Measurements from ENCODE around the gene FOXN3.
"Not testable (repeated sequence)": the region's sequence is repeated elsewhere in the genome, so short reads cannot be mapped to it uniquely, and the experiment has no call there.

The FOXN3 gene

DNA sequence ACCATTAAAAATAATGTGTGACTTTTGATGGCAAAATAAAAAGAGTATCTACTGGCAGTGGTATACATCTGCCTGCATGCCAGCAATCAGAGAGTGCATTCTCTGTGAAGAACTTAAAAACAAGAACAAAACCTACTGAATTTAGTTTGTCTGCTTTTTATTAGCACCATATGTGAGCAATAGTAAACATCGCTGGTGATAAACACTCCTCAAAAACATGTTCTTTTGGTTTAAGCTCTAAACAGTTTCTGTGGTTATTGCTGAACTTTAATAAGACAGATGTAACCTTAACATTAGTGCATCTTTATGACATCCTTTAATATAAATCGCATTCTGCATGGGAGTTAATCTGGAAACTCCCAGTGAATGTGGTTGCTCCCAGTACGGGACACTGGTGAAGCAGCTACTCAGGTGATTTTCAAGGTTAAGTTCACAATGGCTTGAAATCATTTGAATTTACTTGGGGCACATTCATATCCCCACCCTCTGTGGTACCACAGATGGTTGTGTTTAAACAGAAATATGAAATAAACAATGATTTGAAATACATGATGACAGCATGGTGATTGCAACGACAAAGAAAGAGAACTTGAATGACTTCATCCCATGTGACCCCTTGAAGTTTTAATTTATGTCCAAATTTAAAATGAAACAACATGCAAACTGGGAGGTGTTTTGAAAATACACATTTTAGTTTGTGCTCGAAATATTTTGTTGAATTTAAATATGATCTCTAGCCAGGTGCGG, 285.9 kb downstream of the FOXN3 start:
- no peak for DNase-seq (ENCODE audit: low read depth, low spot score)

DNA sequence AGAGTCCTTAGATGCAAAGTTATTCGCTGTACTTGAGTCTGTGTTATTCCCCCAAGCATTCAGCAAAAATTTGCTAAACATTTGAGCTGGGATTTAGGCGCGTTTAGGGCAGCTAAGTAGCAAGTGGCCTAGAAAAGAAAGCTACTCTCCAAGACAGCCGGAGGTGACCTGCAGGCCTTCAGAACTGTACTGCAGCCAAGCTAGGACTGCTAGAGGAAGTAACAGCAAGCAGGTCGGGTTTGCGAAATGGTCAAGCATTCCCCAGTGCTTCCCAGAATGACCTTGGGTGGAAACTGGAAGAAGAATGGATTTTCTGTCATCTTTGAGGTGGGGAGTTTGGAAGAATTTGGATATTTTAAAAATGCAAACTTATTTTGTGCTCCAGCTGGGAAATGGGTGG, 287.5 kb downstream of the FOXN3 start:
- no peak for DNase-seq (ENCODE audit: low read depth, low spot score)

DNA sequence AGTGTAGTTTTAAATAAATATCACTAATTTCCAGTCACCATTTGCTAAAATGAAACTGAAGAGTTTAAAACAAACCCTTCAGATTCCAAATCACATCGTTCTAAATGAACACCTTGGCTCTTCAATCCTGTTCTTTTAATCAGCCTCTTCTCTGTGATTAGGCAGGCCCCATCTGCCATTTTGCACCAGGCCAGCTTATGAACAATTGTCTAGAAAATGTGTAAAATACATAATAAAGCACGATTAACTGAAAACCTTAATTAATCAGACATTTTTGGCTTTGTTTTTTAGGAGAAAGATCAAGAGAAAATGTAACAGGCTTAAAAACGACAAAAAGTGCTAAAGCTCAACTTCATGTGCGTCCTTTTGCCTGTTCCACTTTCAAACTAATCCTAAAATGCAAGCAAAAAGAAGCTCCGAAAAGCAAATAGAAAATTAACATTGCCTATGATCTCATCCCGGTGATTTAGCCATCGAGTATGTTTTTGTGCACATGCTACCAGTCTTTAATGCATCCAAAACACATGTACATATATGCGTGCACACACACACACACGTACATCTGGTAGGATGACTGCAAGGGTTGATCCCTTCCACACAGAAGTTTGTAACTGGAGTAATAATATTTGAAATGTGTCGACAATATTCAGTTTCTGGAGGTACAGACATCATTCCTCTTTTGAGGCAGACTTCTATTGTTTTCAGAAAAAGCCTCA, 288.6 kb downstream of the FOXN3 start:
- DNase-seq (ENCODE audit: low read depth, low spot score): no peak

DNA sequence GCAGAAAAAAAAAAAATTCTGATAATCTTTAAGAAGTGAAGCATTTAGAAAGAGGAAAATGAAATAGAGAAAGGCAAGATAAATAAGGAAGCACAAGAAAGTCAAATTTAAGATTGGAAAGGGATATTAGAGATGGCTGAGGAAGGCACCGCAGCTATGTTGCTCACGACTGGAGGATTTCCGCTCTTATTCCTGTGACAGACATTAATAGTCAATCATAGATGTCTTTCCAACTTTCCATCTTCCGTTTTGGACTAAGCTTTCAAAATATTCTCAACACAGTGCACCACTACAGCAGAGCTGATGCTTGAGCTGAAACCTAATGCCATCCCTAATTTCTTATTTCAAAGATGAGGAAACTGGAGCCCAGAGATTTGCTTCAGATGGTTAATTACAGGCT, 290.6 kb downstream of the FOXN3 start:
- DNase-seq (ENCODE audit: low read depth, low spot score): no peak

DNA sequence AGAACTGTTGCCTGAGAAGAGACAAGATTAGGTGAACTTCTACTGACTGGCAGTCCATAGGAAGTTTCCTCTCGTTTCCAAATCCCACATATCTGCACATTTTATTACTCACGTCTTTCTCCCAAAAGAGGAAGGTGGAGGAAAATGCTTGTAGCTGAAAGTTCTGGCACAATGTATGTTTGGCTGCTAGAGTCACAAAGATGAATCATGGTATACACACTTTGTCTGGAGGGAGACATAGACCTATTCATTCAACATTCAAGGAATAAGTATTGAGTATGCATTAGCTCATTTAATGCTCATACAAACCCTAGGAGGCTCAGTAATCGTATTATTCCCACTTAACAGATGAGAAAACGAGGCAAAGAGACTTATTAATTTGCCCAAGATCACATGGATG, 291.8 kb downstream of the FOXN3 start:
- no peak for DNase-seq (ENCODE audit: low read depth, low spot score)

DNA sequence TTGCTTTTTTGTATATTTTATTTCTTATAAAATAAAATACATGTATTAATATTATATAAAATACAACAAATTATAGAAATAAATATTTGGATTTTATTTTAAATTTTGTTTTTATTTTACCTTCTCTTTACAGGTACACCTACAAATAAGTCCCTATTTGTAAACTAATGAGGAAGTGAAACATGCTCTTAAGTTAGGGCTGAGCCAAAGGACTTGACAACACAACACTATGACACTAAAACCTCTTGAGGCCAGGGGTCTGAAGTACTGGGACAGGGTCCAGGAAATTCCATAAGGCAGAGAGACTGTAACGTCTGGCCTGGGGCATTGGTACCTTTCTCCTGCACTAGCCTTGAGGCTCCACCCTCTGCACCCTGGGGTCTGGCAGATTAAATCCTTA, 293.2 kb downstream of the FOXN3 start:
- DNase-seq (ENCODE audit: low read depth, low spot score): no peak

DNA sequence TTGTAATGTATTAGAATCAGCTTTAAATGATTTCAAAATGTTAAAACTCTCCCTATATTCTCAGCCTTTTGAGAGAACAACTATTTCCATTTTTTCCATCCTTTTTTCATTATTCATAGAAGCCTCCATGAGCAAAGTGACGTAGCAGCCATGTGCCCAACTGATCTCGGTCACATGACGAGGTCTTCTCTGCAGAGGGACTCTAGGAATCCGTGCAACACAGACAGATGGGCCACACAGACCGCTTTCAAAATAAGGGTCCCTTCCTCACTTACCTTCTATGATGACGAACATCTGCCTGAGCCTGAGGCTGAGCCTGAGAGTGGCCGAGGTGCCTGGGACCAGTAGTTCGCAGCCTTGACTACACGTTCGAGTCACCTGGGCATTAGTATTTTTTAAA, 293.8 kb downstream of the FOXN3 start:
- DNase-seq (ENCODE audit: low read depth, low spot score): no peak

DNA sequence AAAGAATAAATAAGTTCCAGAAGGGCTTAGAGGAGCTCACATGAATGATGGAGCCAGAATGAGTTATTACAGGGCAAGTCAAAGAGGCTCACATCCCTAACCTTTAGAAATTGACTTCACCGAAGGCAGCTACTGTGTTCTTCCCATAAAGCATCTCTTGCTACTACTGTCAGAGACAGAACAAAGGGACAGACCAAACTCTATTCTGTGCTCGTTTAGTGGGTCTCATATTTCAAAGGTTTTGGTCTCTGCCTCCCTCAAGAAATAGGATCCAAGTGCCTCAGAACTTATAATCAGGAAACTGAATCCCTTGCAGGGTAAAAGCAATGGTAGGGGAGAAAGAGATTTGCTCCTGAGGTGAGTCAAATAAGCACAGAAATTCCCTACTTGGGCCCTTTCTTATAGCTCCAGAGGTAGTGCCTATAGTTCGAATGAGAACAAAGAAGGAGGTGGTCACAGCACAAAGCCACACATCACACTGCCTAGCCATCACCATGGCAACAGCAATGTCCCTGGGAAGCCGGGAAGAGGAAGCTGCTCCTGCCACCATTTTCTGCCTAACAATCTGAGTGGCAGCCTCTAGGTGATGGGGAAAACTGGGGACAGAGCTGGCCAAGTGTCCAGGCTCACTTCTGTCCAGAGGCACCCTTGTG, 294.9 kb downstream of the FOXN3 start:
- peak; percentile 23 for DNase-seq (ENCODE audit: low read depth, low spot score)

DNA sequence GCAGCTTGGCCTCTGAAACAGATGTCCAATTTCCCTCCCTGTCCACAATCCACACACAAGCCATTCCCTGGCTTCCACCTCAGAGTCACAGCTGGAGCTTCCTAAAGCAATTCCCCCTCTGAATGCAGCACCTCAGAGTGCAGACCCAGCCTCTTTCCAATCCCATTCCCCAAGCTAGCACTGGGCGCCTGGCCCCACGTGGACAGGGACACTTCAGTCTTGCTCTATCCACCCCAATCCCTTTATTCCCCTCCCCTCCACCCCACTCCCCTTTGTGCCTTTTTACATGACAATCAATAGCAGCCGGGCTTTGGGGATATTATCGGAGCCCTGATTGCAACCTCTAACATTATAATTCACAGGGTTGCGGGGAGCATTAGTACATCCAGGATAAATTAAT, 300.0 kb downstream of the FOXN3 start:
- no peak for DNase-seq (ENCODE audit: low read depth, low spot score)

DNA sequence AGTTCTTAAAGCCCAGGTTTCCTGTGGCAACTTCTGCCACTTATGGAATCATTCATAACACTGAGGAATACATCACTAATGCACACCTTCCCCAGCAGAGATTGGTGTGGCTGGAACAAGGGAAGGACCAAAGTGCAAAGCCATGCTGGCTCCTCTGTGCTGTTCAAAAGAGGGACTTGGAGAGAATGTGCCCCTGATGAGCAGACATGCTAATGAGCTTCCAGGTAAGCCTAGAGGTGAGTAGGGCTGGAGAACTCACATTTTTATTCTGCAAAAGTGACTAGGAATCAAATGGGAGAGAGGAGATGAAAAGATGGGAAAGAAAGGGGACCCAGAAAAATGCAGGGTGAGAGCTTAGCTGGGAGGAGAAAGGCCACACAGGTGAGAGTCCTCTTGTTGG, 302.9 kb downstream of the FOXN3 start:
- DNase-seq (ENCODE audit: low read depth, low spot score): no peak

DNA sequence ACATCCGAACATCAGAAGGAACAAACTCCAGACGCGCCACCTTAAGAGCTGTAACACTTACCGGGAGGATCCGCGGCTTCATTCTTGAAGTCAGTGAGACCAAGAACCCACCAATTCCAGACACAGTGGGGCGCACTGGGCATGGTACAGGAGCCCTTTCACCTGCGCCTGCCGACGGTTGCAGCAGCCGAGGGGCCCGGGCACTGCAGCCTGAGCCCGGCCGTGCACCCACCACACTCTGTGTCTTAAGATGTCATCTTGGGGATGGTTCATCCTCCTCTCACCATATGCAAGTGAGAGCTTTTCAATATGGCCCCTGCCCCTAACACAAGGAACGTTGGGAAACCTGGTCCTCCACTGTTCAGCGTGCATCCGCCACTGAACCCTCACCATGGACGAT, 304.3 kb downstream of the FOXN3 start:
- no peak for DNase-seq (ENCODE audit: low read depth, low spot score)

DNA sequence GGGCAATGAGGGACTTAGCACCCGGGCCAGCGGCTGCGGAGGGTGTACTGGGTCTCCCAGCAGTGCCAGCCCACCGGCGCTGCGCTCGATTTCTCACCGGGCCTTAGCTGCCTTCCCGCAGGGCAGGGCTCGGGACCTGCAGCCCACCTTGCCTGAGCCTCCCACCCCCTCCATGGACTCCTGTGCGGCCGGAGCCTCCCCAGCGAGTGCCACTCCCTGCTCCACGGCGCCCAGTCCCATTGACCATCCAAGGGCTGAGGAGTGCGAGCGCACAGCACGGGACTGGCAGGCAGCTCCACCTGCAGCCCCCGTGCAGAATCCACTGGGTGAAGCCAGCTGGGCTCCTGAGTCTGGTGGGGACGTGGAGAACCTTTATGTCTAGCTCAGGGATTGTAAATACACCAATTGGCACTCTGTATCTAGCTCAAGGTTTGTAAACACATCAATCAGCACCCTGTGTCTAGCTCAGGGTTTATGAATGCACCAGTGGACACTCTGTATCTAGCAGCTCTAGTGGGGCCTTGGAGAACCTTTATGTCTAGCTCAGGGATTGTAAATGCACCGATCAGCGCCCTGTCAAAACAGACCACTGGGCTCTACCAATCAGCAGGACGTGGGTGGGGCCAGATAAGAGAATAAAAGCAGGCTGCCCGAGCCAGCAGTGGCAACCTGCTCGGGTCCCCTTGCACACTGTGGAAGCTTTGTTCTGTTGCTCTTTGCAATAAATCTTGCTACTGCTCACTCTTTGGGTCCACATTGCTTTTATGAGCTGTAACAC, 305.1 kb downstream of the FOXN3 start:
- not testable (repeated sequence) for DNase-seq (ENCODE audit: low read depth, low spot score)

DNA sequence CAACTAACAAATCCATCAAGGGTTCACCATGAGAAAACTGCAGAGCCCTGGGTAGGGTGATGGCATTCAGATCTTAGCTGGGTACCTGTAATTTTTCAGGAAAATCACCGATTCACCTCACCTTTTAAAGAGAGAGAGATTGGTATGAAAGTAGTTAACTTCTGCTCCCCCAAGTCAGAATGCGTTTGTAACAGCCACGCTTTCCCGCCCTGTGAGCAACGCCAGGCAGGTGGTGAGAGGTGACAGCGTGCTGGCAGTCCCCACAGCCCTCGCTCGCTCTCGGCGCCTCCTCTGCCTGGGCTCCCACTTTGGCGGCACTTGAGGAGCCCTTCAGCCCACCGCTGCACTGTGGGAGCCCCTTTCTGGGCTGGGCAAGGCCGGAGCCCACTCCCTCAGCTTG, 305.8 kb downstream of the FOXN3 start:
- not testable (repeated sequence) for DNase-seq (ENCODE audit: low read depth, low spot score)

DNA sequence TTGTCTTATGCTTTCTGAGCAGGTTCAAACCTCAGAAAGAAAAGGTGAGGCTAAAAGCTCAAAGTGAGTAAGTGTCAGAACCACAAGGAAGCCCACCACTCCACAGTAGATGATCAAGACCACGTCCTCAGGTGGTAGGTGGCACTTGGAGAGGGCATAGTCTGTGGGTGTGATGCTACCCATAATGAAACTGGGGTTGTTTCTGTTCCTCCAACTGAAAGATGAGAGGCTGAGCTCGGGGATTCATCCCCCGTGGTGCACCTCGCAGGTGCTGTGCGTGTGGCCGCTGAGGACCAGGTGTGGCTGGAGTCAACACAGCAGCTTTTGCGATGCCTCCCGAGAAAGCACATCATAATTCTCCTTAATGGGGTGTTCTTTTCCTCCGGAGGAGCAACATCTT, 306.9 kb downstream of the FOXN3 start:
- DNase-seq (ENCODE audit: low read depth, low spot score): no peak

DNA sequence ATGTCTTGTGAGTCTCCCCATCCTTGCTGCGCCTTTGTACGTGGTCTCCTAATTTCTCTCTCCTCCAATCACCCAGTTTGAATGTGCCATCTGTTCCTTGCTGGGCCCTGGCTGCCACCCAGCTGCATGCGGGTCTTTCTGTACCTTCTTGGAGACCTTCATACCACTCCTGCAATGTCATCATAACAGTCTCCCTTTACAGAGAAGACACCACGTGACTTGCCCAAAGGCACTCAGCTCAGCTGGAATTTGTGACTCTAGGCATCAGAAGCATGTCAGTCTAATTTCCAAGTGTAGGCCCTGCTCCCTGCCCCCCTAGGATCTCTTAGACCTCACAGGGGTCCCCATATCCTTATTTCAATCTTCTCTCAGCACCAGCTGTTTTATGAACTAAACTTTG, 308.4 kb downstream of the FOXN3 start:
- no peak for DNase-seq (ENCODE audit: low read depth, low spot score)

DNA sequence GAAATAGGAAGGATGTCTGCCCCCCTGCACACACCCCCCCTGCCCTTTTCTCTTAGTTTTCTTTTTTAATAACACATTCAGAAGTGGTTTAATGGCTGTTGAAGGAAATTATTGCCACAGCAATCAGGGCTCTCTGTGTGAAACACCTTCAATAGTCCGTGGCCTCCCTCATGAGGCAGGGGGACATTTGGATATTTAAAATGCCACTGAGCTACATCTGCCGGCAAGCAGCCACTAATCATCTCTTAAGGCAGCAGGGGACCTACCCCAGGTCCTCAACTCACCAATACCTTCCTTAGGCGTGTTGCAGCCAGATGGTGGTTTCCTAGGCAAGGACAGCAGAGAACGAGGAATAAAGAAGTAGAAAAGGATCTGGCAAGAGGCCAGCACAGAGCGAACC, 309.4 kb downstream of the FOXN3 start:
- no peak for DNase-seq (ENCODE audit: low read depth, low spot score)
